Kidney capillary endothelial cell (primary cell): ENCODE measurements around the gene ZC3H10.
A peak's percentile ranks its signal among the peaks of the same experiment; 100 is the strongest.
"Not testable (repeated sequence)": the region's sequence is repeated elsewhere in the genome, so short reads cannot be mapped to it uniquely, and the experiment has no call there.

Experiments used
- DNase-seq: peaks from one replicate; pipeline ENCODE4 v3.0.0-alpha.2; 2018; ENCODE audit warnings: low spot score

Gene ZC3H10

GRCh38 chr12:56154818-56155217, 36.8 kb downstream of the ZC3H10 start:
- no peak for DNase-seq

GRCh38 chr12:56155256-56155845, 37.3 kb downstream of the ZC3H10 start:
- DNase-seq = no peak

GRCh38 chr12:56156464-56157200, 38.6 kb downstream of the ZC3H10 start:
- not testable (repeated sequence) for DNase-seq

- peak; percentile 80 for DNase-seq
Measured at GRCh38 chr12:56157201-56158028, 39.3 kb downstream of the ZC3H10 start.

DNA sequence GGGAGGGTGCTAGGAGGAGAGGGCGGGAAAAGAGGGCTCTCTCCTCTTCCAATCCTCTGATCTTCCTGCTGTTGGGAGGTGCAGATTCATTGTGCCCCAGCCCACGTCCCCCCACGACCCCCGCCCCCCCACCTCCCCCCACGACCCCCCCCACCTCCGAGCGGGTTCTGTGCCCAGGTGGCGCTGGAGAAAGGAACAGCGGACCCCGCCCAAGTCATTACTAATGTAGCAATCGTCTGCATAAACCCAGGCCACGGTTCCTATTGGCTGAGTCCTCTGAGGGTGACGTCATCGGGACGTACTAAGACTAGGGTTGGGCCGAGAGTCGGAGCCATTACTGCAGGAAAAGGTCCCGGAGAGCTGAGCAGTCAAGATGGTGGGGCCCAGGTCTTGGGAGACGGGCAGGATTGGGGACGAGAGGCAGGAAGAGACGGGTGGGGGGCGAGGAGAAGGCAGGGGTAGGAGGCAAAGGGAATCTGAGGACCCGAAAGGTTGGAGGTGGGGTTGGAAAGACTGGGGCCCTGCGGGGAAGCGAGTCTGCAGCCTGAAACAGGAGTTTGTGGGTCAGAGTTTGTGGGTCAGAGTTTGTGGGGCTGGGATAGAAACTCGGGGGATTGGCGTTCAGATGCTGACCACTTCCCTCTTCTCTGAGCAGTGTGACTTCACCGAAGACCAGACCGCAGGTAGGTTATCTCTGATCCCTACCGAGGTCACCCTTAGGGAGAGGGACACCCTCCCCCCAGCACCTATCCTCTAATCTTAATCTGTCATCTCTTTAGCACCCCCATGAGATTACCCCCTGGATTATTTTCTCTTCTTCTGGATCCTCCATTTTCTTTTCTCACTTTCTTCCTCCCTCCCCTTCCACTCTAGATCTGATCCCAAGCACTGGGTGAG, 40.2 kb downstream of the ZC3H10 start, which contains the start of gene MYL6:
Gene MYL6, plus strand, starts transcription at position 331 of the 897 bp plus-strand sequence. Its CDS starts 43 bp downstream, at position 374.
- peak; percentile 93 for DNase-seq

DNA sequence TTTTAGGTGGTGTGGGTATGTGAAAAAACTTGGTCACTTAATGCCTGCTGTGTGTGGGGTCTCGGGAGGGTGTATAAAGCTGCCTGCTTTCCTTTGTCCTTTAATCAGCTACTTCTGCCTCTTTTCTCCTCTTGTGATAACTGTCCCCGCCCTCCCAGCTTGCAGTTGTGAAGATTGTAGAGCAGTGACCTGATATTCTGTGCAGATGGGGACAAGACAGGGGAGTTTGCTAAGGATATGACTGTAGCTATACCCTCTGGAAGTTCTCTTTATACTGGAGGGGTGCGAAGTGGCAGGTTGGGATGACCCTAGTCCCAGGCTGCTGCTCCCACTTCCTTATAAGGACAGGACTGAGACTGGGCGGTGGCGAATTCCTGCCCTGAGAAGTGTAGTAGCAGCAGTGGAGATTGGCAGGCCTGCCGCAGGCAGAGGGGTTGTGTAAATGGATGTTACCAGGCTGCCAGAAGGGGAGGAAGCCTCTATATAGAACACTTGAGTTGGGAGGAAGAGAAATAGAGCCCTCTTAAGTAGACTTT, 40.9 kb downstream of the ZC3H10 start:
- DNase-seq = no peak

DNA sequence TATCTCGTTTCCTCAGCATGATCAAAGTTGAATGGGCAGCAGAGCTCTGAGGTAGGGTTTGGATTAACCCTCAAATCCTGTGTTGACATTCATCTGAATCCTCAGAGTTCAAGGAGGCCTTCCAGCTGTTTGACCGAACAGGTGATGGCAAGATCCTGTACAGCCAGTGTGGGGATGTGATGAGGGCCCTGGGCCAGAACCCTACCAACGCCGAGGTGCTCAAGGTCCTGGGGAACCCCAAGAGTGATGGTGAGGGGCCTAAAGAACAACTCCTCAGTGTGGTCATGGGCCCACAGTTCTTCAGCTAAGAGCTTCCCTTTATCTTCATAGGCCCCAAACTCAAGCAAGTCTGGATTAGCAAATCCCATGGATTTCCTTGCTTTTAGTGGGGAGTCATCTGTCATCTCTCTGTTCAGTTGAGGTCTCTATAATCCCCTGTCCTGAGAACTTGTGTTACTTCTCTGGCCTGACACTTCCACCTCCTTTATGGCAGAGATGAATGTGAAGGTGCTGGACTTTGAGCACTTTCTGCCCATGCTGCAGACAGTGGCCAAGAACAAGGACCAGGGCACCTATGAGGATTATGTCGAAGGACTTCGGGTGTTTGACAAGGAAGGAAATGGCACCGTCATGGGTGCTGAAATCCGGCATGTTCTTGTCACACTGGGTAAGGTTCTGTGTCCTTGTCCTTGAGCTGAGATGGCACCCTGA, 41.6 kb downstream of the ZC3H10 start:
- no peak for DNase-seq

- peak; percentile 88 for DNase-seq
Measured at GRCh38 chr12:56160193-56160763, 42.2 kb downstream of the ZC3H10 start.

GRCh38 chr12:56160894-56161689, 43.0 kb downstream of the ZC3H10 start:
- no peak for DNase-seq

- DNase-seq = no peak
Measured at GRCh38 chr12:56161690-56162351, 43.8 kb downstream of the ZC3H10 start.

DNA sequence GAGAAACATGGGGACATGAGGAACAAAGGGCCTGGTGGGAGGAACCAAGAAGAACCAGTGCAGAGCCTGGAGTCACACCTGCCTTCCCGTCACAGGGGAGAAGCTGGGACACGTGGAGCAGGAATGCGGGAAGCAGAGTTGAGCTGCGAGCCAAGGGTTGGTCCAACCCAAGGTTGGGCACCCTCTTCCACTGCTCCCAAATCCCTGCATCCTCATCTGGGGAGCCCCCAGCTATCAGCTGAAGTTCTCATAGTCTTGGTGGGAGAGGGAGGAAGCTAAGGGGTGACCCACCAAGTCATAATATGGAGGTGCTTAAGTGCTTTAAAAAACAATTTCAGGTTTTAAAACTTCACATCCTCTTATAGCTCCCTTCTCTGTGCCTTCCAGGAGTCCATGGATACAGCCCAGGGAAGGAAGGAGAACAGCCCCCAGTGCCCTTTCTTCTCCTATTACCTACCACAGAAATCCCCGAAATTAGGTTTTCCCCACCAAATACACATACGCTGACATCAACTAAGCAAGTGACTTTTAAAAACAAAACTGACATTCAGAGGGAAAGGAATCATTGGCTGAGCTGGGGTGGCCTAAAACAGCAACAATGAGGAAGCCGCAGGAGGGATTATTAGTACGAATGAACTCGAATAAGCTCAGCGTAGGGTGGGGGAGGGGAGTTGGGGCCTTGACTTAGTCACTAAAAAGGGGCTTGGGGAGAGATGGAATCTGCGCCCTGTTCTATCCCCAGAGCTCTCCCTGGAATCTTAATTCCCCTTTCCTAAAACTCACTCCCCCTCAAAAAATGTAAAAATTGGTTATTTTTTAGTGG, 44.6 kb downstream of the ZC3H10 start:
- DNase-seq = no peak

DNA sequence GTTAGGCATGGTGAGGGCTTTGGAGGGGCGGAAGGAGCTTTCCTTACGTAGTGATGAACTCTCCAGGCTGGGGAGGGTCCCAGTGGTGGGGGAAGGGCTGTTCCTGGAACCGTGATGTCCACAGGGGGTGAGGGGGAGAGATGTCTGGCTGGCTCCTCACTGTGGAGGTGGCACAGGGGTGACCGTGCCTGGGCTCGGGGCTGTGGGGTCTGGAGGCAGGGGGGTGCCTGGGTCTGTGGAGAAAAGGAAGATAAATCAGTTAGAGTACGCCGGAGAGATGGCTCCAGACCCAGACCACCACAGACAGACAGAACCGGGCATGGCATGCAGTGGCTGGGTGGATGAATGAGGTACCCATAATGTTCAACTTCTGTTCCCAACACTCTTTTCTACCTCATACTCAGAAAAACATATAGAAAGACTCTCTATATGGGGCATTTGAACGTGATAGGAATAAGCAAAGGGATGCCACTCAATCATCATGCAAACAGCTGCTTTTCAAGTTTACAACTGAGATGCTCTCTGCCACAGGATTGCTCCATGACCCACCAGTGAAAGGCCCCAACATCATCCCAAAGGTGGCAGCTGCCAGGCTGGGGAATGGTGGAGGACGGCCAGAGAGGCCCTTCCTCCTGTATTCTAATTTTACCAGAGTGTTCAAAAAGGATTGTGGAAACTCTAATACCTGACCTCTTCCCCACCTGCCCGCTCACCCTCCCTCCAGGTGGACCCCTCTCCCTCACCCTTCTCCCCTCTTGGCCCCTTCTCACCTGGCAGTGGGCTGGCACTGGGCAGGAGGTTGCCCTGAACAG, 45.7 kb downstream of the ZC3H10 start:
- no peak for DNase-seq

GRCh38 chr12:56164345-56164729, 46.3 kb downstream of the ZC3H10 start:
- no peak for DNase-seq

DNA sequence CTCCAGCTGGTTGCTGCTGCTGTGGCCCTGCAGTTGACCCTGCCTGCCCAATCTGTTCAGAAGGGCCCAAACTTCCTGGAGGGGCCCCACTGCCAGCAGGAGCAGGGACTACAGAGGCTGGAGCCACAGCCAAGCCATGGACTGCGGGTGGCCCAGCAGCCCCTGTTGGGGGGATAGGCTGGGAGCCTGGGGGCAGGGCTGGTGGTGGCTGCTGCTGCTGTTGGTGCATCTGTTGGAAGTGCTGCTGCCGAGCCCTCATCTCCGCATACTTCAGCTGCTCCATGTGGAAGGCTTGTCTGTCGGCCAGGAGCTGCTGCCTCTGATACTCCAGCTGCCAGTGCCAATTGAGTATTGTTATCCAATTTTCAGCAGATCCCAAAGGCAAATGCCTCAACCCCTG, 47.3 kb downstream of the ZC3H10 start:
- DNase-seq = no peak

- DNase-seq = no peak
Measured at GRCh38 chr12:56169229-56169759, 51.2 kb downstream of the ZC3H10 start.

DNA sequence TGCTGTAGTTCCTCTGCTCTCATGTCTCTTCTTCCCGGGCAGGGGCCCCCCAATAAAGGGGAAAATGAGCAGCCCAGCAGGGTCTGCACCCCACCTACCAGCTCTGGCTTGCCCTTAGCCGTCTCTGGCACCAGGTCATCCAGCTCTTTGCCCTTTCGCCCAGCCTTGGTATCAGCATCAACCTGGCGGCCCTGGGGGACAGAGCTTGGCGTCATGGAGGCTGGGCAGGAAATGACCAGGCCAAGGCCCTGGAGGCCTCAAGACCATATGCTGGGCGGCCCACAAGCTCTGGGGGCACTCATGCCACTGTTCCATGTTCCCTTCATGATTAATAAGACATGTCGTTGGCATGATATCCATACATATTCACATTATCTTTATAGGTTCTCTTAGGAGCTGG, 54.8 kb downstream of the ZC3H10 start:
- no peak for DNase-seq
